ENCODE data around the gene EVI5L.

Gene EVI5L

DNA sequence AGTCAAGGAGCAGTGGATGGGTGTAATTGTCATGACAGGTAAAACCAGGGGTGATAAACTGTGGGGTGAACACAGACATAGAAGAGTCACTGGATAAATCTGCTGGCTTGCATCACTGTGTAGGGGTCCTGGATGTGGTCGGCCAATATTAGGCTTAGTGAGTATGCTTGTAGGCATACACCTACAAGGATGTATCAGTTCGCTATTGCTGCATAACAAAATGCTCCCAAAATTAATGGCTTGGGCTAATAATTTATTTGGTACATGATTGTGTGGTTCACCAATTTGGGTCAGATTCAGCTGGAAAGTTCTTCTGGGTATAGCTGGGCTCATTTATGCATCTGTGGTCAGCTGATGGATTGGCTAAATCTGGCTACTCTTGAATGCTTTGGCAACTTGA, 11.2 kb upstream of the EVI5L start:
- no peak for DNase-seq

DNA sequence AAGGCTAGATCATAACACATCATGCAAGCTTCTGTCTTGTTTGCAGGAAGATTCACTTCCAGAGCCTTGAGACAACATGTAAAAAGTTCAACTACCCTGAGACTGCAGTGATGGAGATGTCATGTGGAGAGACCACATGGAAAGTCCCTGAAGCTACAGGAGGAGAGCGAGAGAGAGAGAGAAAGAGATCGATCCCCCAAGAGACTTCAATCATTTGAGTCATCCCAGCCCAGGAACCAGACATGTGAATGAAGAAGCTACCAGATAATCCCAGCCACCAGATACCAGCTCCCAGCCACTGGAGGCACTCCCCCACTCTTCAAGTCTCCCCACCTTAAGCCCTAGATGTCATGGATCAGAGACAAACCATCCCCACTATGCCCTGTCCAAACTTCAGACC, 10.7 kb upstream of the EVI5L start:
- no peak for DNase-seq

DNA sequence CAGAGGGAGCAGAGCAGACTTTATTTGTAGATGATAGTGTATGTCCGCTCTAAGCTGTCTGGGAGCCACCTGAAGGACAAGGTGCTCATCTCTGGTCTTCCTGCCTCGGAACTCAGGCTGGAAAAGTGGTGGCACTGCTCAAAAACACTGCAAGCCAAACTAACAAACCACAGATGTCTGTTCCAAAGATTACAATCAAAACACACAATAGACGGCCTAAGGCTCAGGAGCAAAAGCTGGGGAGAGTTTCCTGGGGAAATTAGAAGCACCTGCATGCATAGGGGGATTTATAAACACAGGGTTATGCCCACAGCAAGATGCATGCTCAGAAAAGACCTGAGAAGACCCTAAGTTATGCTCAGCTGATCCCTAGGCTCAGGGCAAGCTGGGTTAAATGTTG, 9.4 kb upstream of the EVI5L start:
- no peak for DNase-seq

DNA sequence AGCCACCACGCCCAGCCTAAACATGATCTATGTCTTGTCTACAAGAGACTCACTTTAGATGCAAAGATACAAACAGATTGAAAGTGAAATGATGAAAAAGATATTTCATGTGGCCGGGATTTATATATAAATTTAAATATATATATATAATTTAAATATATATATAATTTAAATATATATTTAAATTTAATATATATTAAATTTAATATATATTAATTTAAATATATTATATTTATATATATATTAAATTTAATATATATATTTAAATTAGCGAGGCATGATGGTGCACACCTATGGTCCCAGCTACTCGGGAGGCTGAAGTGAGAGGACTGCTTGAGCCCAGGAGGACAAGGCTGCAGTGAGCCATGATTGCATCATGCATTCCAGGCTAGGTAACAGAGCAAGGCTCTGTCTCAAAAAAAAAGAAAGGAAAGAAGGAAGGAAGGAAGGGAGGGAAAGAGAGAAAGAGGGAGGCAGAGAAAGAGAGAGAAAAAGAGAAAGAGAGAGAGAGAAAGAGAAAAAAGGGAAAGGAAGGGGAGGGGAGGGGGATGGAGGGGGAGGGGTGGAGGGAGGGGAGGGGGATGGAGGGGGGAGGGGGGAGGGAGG, 7.0 kb upstream of the EVI5L start:
- DNase-seq, result no peak

DNA sequence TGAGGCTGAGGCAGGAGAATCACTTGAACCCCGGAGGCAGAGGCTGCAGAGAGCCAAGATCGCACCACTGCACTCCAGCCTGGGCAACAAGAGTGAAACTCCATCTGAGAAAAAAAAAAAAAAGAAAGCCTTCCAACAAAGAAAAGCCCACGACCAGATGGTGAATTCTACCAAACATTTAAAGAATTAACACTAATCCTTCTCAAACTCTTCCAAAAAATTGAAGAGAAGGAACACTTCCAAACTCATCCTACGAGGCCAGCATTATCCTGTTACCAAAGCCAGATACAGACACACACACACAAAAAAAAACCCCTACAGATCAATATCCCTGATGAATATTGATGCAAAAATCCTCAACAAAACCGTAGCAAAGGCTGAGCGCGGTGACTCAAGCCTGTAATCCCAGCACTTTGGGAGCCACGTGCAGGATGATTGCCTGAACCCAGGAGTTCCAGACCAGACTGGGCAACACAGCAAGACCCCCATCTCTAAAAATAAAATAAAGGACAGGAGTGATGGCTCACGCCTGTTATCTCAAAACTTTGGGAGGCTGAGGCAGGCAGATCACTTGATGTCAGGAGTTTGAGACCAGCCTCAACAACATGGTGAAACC, 6.2 kb upstream of the EVI5L start:
- DNase-seq, result no peak

DNA sequence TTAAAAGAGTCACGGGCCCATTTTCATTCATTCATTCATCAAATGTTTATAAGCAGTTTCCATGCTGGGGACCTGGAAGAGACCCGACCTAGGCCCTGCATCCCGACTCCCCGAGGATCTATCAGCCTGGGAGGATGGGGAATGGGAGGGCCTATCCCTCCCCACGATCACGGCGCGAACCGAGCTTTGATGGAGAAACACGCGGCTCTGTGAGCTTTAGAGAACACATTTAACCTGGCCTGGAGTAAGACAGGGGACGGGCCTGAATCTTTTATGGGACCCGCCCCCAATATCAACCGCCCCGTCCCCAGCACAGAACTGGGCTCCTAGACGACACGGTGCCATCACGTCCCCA, 875 bp upstream of the EVI5L start:
- DNase-seq, result no peak

DNA sequence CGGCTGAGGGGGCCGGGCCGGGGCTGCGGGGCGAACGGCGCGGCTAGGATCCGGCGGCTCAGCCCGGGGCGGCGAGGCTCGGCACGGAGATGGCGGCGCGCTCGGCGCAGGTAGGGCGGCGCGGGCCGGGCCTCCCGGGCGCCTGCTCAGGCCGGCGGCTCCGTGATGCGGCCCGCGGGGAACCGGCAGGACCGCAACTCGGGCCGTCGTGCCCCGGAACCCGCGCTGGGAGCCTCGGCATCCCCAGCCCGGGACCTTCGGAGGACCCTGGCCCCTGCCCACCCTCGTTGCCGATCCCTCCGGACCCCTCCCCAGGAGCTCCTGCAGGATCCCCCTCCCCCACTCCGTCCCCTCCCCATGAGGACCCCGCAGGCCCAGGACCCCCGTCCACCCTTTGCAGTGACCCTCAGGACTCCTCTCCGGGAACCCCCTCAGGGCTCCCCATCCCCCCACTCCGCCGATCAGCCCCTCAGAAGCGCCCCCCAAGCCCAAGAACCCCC, 304 bp downstream of the EVI5L start:
- DNase-seq, result no peak

DNA sequence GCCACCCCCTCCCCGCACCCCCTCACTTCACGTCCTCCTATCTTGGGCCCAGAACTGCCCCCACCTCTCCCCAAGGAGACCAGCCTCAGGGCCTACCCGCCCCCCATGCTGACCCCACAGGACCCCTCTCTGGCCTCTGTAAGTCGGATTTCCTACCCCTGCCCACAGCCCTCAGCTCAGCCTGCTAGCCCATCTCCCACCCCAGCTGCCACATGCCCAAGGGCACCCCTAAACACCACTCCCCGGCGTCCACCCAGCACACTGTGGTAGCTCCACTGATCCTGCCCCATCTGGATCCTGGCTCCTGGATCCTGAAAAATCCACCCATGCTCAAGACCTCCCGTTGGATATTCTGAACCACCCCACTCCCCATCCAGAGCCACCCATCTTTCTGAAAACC, 805 bp downstream of the EVI5L start:
- no peak for DNase-seq

DNA sequence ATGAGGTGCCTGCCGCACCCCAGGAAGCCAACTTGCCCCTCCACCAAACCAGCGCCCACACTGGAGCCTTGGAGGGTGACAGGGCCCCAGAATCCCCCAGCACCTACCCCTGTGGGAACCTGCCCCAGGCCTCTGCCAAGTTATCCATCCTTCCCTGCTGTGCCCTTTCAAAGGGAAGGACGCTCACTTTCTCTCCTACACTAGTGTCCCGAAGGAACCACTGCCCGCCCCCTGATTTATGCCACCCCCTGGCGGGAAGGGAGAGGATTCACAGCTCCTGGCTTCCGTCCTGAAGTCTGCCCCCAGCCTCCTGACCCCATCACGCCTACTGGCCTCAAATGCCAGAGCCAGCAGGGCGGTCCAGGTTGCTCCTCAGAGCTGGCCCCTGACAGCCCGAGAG, 1.4 kb downstream of the EVI5L start:
- peak; percentile 19 for DNase-seq

DNA sequence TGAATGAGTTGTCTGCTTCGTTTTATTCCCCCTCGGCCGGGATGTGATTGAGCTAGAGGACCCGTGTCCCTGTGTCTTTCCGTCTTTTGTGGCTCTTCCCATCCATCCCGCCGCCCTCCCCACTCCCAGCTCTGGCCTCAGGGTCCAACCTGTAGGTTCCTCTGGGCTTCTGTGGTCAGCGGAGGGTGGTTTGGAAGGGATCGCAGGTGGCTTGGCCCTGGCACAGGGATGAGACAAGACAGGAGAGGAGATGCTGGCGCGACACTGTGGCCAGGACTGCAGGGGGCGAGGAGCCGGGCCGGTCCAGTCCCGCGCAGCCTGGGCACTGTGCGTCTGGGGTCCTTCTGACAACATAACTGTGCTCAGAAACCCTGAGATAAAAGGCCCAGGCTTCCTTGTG, 2.0 kb downstream of the EVI5L start:
- no peak for DNase-seq

DNA sequence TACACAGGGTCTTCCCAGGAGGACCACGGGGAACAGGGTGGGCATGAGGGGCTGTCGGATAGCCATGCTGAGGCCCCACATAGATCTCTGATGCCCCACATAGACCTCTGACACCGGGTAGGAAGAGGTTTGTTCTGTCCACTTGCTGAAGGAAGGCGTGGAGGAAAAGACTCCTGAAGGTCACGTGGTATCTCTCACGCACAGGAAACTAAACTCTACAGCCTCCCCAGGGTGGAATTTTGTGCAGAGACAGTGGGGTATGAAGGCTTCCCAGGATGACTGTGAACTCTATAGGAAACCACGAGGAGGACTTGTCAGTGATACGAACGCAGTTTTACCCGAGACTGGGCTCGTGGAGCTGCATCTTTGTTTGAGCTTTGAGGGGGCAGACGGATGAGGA, 2.8 kb downstream of the EVI5L start:
- DNase-seq, result peak; percentile 10

DNA sequence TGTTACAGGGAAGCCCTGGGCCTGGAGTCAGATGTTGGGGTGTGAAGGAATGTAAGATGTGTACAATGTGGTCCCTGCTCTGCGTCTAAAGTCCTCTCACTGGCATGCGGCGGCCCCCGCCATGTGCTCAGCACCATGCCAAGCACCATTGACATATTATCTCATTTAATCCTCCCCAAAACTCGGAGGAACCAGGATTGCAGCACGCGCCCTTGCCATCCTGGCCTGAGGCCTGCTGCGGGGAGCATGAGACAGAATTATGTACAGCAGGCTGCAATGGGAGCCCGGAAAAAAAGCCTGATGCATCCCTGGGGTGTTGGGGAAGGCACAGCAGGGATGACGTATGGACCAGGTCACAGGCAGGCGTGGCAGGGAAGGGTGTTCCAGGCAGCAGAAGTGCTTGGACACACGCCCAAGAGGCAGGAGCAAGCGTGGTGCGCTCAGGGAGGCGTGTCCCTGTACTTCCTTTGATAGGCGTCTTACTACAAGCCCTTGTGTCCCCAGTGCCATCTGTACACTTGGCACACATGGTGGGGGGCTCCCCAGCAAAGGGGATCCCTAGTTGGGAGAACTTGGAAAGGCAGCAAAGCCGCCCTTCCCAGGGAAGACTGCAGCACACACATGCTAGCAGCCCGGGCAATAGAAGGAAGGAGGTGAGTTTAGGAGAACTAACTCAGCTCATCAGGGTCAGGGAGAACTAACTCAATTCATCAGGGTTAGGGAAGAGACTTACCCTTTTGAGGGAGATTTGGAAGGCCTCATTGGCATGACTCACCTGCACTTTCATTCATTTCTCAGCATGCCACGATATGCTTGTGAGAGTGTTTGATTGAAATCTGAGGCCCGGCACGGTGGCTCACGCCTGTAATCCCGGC, 3.4 kb downstream of the EVI5L start:
- DNase-seq, result peak; percentile 25

DNA sequence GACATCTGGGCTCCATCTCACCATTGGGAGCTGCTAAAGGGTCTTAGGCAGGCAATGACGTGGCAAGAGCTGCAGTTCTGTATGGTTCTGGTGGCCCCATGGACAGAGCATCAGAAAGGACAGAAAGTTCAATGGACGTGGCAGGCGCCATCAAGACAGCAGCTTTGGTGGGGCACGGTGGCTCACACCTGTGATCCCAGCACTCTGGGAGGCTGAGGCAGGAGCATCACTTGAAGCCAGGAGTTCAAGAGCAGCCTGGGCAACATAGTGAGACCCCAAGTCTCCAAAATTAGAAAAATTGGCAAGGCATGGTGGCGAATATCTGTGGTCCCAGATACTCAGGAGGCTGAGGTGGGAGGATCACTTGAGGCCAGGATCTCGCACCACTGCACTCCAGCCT, 9.5 kb downstream of the EVI5L start:
- DNase-seq, result no peak

DNA sequence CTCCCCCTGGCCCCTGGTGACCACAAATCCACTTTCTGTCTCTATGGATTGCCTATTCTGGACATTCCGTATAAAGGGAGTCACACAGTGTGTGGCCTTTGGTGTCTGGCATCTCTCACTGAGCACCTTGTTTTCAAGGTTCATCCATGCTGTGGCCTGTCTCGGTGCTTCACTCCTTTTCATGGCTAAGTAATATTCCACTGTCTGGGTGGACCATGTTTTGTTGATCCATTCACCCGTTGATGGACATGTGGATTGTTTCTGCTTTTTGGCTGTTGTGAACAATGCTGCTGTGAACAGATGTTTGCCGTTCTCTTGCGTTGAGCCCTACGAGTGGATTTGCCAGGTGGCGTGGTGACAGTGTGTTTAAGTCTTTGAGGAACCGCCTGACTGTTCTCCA, 10.6 kb downstream of the EVI5L start:
- DNase-seq, result no peak

DNA sequence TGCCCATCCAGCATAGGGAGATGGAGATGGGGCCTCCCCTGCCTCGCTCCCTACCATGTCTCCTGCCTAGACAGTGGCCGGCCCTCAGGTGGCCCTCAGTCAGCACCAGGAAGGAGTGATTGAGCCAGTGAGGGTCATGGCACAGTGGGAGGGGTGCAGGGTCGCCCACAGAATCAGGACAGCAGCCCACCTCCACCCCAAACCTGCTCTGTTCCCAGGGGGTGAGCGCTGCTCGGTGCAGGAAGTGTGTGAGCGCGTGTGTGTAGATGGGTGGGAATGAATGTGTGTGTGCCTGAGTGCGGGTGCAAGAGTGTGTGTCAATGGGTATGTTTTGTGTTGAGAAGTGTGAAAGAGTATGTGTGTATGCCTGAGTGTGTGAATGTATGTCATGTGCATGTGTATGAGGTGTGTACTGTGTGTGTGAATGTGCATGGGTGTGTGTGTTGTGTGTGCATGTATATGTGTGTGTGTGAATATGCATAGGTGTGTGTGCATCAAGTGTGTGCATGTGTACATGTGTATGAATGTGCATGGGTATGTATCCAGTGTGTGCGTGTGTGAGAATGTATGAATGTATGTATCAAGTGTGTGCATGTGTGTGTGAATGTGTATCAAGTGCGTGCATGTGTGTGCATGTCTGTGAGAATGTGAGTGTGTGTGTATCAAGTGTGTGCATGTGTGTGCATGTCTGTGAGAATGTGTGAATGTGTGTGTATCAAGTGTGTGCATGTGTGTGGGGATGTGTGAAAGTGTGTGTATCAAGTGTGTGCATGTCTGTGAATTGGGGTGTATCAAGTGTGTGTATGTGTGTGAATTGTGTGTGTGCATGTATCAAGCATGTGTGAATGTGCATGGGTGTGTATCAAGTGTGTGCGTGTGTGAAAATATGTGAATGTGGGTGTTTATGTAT, 12.0 kb downstream of the EVI5L start:
- no peak for DNase-seq

DNA sequence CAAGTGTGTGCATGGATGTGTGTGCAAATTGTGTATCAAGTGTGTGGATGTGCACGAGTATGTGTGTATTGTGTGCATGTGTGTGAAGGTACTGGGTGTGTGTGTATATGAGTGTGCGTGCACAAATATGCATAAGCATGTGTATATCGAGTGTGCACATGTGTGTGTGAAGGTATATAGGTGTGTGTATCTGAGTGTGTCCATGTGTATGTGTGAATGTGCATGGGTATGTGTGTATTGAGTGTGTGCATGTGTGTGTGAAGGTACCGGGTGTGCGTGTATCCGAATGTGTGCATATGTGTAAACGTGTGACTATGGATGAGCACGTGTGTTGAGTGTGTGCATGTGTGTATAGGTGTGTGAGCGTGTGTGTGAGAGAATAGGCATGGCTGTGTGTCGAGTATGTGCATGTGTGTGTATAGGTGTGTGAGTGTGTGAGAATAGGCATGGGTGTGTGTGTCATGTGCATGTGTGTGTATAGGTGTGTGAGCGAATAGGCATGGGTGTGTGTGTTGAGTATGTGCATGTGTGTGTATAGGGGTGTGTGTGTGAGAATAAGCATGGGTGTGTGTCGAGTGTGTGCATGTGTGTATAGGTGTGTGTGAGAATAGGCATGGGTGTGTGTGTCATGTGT, 12.8 kb downstream of the EVI5L start:
- no peak for DNase-seq

DNA sequence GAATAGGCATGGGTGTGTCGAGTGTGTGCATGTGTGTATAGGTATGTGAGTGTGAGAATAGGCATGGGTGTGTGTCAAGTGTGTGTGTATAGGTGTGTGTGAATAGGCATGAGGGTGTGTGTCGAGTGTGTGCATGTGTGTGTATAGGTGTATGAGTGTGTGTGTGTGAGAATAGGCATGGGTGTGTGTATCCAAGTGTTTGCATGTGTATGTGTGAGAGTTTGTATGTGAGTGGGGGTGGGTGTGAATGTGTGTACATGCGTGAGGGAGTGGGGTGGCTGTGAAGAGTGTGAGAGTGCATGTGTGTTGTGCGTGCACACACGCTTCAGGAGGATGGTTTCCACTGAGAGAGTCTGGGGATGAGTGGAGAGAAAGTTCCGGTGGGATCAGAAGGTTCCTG, 13.5 kb downstream of the EVI5L start:
- no peak for DNase-seq

DNA sequence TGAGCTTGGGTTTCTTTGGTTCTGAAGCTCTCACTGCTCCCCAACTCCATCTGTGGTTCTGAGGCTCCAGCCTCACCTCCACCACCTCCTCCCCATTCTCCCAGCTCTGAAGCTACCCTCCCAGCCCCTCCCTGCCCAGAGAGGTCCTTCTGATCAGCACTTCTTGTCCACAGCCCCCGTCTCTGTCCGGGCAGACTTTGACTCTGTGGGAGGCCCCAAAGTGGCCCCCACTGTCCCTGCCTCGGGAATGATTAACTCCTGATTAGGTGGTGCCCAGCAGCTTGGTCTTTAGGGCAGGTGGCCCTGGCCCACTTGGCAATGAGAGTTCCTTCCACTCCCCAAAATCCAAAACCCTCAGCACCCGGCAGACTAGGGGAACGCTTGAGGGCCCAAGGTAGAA, 14.4 kb downstream of the EVI5L start:
- no peak for DNase-seq

DNA sequence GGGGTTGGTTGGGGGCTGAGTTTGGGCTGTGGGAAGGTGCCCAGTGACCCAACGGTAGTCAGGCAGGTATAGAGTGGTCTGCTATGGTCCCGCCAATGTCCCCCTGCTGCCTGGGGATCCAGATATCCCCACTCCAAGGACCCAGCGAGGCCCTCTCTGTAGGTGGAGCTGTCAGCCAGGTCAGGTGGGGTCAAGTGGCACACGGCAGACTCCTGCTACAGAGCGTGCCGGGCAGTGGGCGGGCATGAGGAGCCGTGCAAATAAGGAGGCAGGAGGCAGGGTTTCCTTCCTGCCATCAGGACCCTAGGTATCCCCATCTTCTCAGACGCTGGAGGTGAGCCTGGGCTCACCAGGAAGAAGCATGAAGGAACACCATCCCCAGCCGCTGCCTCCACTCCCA, 14.9 kb downstream of the EVI5L start:
- no peak for DNase-seq

DNA sequence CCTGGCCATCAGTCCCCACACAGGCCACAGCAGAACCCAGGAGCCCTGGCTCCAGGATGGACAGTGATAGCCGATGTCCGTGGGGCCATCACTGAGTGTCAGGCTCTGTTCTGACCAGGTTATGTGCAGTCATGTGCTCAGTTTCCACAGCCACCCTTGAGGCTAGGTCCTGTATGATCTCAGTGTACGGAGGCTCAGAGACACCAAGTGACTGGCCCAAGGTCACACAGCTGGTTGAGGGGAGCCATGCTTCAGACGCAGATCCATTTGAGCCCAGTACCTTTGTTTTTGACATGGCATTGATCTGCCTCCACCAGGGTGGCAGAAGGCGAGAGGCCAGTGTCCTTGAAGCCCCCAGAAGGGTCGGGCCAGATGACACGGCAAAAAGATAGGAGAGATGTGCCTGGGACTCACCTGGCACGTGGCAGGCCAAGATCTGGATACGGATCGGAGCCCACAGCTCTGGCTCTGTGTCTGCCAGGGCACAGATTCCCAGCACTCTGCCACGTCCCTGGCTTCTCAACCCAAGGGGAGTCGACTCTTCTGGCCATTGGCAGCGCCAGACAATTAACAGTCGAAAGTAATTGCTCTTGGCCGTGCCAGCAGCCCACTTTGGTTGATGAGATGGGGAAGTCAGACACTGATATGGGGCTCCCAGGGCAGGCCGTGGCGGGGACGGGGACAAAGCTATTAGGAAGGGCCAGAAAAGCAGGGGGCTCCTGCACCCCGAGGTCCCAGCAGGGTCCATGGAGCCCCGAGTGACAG, 15.6 kb downstream of the EVI5L start:
- DNase-seq, result no peak

DNA sequence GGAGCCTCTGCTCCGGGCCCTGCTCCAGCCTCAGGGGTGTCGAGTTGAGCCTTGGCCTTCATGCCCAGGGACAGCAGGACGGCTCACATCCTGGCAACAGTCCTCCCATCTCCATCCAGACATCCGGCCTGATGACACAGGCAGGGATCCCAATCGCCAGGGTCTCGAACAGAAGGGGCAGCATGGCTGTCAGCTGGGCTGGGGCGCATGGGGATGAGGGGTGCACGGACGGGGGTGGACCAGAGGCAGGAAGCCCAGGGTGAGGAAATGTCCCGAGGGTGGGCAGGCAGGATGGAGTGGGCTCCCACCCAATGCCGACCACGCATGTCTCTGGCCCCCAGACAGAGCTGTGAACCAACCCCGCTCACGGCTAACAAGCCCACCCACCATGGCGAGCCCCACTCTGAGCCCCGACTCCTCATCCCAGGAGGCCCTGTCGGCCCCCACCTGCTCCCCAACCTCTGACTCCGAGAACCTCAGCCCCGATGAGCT, 16.2 kb downstream of the EVI5L start:
- DNase-seq, result no peak

DNA sequence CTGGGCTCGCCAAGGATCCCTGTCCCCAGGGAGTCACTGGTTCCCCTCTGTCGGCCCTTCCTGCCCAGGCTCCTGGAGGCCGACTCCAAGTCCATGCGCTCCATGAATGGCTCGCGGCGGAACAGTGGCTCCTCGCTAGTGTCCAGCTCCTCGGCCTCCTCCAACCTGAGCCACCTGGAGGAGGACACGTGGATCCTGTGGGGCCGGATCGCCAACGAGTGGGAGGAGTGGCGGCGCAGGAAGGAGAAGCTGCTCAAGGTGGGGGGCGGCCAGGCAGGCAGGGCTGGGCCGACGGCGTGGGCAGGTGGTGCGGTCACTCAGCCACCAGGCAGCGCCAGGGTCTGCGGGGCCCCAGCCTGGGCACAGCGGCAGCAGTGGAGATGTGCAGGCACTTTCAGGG, 17.6 kb downstream of the EVI5L start:
- no peak for DNase-seq
